Measurements from ENCODE around the gene TBC1D12. TPM values are rescaled to one million over a fixed set of nuclear protein-coding genes. Genes with fewer than 3 reads are reported as not detected.

Gene TBC1D12
- total RNA-seq, 1 donor from 2014 or later = 1.4 TPM

DNA sequence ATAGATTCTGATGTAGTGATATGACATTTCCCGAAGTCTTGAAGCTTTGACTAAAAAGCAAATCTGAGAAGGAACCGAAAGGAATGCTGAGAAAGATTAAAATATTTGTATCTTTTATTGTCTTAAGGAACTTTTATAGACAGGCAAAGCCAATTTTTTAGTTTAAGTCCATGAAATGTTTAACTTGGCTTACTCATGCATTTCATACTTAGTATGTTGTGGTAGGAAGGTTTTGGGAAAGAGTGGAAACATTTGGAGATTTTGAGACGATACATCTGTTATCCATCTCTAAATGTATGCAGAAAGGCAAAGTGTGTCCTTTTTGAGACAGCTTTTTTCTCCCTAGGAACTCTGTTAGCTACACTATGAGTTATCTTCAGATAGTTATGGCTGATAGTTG, 10.1 kb downstream of the TBC1D12 start:
- DNase-seq (ENCODE audit: low spot score) = no peak
- intact Hi-C loops (cut with micrococcal nuclease) = no loop called here
- Mint-ChIP-seq H3K9me3 (no peaks in the 10 kb centered on the region), H3K27ac (no peak overlapping the region), H3K4me3 (ENCODE audit: low read depth) (no peak overlapping the region), H3K36me3 (ENCODE audit: low read depth) (no peaks in the 10 kb centered on the region), H3K27me3 (ENCODE audit: low read depth) (peaks cover 36% of the 10 kb centered on the region), H3K4me1 (ENCODE audit: low read depth) (no peaks in the 10 kb centered on the region)

DNA sequence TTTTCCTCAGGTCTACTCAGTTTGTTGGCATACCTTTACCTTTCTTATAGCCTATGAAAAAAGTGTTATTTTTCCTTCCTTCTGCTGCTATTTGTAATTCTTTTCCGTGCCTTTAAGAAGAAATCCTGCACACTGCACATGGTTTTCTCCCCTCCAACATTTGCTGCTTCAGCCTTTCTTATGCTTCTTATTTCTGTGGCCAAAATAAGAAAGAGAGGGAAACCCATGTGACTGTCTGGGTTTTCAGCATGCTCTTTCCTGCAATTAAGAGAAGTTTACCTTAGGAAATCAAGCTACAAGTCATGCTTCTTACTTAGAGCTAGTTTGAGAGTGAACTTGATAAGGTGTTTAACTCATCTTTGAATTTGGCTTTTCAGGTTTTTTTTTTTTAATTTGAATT, 11.0 kb downstream of the TBC1D12 start:
- no peaks in the 10 kb centered on the region for H3K4me1 Mint-ChIP-seq (ENCODE audit: low read depth)
- H3K27ac Mint-ChIP-seq = no peak overlapping the region
- no peaks in the 10 kb centered on the region for H3K9me3 Mint-ChIP-seq
- no peak overlapping the region for H3K4me3 Mint-ChIP-seq (ENCODE audit: low read depth)
- peaks cover 28% of the 10 kb centered on the region for H3K27me3 Mint-ChIP-seq (ENCODE audit: low read depth)
- no peaks in the 10 kb centered on the region for H3K36me3 Mint-ChIP-seq (ENCODE audit: low read depth)
- no peak for DNase-seq (ENCODE audit: low spot score)
- intact Hi-C loops (cut with micrococcal nuclease) = no loop called here

DNA sequence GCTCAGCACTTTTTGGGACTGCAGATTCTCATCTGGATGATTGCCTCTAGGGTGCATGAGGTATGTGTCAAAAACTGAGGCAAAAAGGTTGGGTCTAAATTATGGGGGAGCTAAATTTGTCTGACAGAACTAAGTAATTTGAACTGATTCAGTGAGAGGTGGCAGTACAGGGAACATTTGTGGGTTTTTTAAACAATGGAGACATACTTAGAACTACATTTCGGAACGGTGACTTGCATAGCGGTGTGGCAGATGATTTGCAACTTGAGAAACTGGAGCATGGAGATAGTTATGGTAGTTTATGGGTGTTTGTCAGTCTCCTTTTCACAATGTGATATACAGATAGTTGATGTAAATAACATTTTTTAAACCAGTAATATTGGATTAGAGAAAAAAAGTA, 14.6 kb downstream of the TBC1D12 start:
- no peak overlapping the region for H3K4me3 Mint-ChIP-seq (ENCODE audit: low read depth)
- no peaks in the 10 kb centered on the region for H3K9me3 Mint-ChIP-seq
- H3K27me3 Mint-ChIP-seq (ENCODE audit: low read depth) = peaks cover 19% of the 10 kb centered on the region
- H3K36me3 Mint-ChIP-seq (ENCODE audit: low read depth) = no peaks in the 10 kb centered on the region
- H3K4me1 Mint-ChIP-seq (ENCODE audit: low read depth) = no peaks in the 10 kb centered on the region
- H3K27ac Mint-ChIP-seq = no peak overlapping the region
- DNase-seq (ENCODE audit: low spot score) = no peak
- intact Hi-C loops (cut with micrococcal nuclease) = no loop called here

DNA sequence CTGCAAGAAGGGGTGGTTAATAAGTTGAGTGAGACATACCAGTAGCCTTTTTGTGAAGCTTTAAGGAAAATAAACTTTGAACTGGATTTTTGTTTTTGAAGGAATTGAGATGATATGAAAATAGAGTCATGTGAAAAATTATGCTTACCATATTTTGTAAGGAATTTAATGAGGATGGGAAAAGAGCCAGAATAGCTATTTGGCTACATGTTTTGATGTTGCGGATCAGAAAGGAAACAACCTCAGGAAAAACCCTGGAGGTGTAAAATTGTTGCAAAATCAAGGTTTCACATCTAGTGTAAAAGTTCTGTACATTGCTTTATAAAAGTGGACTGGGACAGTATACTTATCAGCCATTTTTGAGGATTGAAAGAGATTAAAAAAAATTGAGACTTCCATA, 15.0 kb downstream of the TBC1D12 start:
- no peak overlapping the region for H3K27ac Mint-ChIP-seq

DNA sequence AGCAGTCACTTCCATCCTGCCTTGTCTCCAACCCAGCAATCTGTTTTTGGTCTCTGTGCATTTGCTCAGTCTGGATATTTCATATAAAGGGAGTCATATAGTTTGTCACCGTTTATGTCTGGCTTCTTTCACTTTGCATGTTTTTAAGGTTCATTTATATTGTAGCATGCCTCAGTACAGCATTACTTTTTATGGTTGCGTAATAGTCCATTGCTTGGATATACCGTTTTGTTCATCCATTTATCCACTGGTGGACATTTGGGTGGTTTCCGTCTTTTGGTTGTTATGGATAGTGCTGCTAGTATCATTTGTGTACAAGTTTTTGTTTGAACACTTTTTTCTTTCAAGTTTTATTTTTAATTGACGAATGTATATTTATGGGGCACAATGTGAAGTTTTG, 18.2 kb downstream of the TBC1D12 start:
- peaks cover 6% of the 10 kb centered on the region for H3K27me3 Mint-ChIP-seq (ENCODE audit: low read depth)
- no peaks in the 10 kb centered on the region for H3K36me3 Mint-ChIP-seq (ENCODE audit: low read depth)
- H3K4me1 Mint-ChIP-seq (ENCODE audit: low read depth) = no peaks in the 10 kb centered on the region
- H3K4me3 Mint-ChIP-seq (ENCODE audit: low read depth) = no peak overlapping the region
- intact Hi-C loops (cut with micrococcal nuclease) = no loop called here
- DNase-seq (ENCODE audit: low spot score) = no peak
- peaks cover 10% of the 10 kb centered on the region for H3K9me3 Mint-ChIP-seq
- H3K27ac Mint-ChIP-seq = no peak overlapping the region

More for the DNA sequence above, 15.0 kb downstream of the TBC1D12 start:
- H3K27me3 Mint-ChIP-seq (ENCODE audit: low read depth) = peaks cover 15% of the 10 kb centered on the region
- H3K9me3 Mint-ChIP-seq = no peaks in the 10 kb centered on the region
- H3K4me1 Mint-ChIP-seq (ENCODE audit: low read depth) = no peaks in the 10 kb centered on the region
- H3K4me3 Mint-ChIP-seq (ENCODE audit: low read depth) = no peak overlapping the region
- intact Hi-C loops (cut with micrococcal nuclease) = no loop called here
- H3K36me3 Mint-ChIP-seq (ENCODE audit: low read depth) = no peaks in the 10 kb centered on the region
- no peak for DNase-seq (ENCODE audit: low spot score)

DNA sequence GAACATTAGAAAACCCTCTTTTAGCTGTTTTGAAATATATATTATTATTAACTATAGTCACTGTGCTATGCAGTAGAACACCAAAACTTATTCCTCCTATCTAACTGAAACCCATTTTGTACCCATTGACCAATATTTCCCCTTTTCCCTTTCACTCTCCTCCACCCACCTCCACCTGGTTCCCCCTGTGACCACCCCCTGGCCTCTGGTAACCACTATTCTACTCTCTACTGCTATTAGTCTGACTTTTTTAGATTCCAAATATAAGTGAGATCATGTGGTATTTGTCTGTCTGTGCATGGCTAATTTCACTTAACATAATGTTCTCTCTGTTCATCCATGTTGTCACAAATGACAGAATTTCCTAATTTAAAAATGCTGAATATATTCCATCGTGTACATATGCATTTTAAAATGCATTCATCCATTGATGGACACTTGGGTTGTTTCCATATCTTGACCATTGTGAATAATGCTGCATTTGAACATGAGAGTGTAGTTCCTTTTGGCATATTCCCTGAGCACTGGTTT, 18.7 kb downstream of the TBC1D12 start:
- DNase-seq (ENCODE audit: low spot score) = no peak
- peaks cover 10% of the 10 kb centered on the region for H3K9me3 Mint-ChIP-seq
- H3K27me3 Mint-ChIP-seq (ENCODE audit: low read depth) = peaks cover 4% of the 10 kb centered on the region
- no peak overlapping the region for H3K4me3 Mint-ChIP-seq (ENCODE audit: low read depth)
- no peaks in the 10 kb centered on the region for H3K4me1 Mint-ChIP-seq (ENCODE audit: low read depth)
- intact Hi-C loops (cut with micrococcal nuclease) = no loop called here
- H3K27ac Mint-ChIP-seq = no peak overlapping the region
- no peaks in the 10 kb centered on the region for H3K36me3 Mint-ChIP-seq (ENCODE audit: low read depth)

DNA sequence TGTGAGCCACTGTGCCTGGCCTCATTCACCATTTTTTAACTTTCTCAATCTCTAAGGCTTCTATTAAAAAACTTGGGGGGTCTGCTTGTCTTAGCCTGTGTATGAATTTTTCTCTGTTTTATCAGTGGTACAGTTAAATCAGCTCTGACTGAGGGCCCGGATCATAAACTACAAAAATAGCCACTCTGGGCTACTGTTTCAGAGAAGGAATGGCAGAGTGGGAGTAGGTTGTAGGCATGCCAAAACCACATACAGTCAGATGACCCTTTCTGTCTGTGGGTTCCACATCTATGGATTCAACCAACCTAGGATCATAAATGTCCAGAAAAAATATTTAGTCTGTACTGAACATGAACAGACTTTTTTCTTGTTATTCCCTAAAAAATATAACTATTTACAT, 21.3 kb downstream of the TBC1D12 start:
- H3K4me1 Mint-ChIP-seq (ENCODE audit: low read depth) = no peaks in the 10 kb centered on the region
- no peaks in the 10 kb centered on the region for H3K36me3 Mint-ChIP-seq (ENCODE audit: low read depth)
- no peak overlapping the region for H3K4me3 Mint-ChIP-seq (ENCODE audit: low read depth)
- H3K27me3 Mint-ChIP-seq (ENCODE audit: low read depth) = peaks cover 3% of the 10 kb centered on the region
- no peak for DNase-seq (ENCODE audit: low spot score)
- H3K27ac Mint-ChIP-seq = no peak overlapping the region
- intact Hi-C loops (cut with micrococcal nuclease) = no loop called here
- peaks cover 10% of the 10 kb centered on the region for H3K9me3 Mint-ChIP-seq

DNA sequence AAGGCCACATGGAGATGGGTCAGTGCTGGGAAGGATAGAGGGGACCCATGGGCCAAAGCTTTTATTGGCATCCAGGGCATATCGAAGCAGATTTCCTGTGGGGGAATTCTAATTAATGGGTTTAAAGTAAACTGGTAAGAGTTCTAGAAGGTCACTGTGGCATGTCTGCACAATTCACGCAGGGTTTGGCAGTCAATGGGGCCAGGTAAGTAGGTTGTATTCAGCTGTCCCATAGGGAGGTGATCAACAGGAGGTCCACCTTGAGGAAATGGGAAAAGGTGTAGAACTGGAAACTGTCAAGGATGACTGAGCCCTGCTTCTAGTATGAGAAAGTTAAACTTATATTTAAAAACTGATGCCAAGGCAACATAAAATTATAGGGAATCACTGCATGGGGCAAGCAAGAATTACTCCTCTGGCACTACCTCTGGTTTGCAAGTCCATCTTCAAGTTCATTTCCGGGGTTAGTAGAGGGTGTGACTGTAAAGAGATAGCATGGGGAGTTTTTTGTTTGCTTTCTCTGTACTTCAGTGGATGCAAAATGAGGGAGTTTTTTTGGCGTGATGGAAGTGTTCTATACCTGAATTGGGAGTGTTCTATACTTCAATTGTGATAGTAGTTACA, 22.5 kb downstream of the TBC1D12 start:
- Mint-ChIP-seq H3K4me3 (ENCODE audit: low read depth) (no peak overlapping the region), H3K4me1 (ENCODE audit: low read depth) (no peaks in the 10 kb centered on the region), H3K36me3 (ENCODE audit: low read depth) (no peaks in the 10 kb centered on the region), H3K9me3 (peaks cover 10% of the 10 kb centered on the region), H3K27me3 (ENCODE audit: low read depth) (peaks cover 3% of the 10 kb centered on the region), H3K27ac (no peak overlapping the region)
- intact Hi-C loops (cut with micrococcal nuclease) = no loop called here
- DNase-seq (ENCODE audit: low spot score) = no peak

DNA sequence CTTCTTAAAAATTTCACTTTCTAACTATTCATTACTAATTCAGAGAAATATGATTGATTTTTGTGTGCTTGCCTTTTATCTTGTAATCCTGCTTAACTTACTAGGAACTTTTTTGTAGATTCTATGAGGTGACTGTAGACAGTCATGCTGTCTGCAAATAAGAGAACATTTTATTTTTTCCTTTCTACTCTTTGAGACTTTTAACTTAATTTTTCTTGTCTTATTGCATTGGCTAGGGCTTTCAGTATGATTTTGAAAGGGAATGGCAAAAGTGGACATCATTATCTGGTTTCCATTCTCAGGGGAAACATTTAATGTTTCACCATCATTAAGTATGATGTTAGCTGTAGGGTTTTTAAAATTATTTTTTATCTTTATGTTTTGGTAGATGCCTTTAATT, 23.6 kb downstream of the TBC1D12 start:
- H3K9me3 Mint-ChIP-seq = peaks cover 10% of the 10 kb centered on the region
- no peak for DNase-seq (ENCODE audit: low spot score)
- H3K36me3 Mint-ChIP-seq (ENCODE audit: low read depth) = no peaks in the 10 kb centered on the region
- intact Hi-C loops (cut with micrococcal nuclease) = no loop called here
- no peak overlapping the region for H3K4me3 Mint-ChIP-seq (ENCODE audit: low read depth)
- H3K4me1 Mint-ChIP-seq (ENCODE audit: low read depth) = no peaks in the 10 kb centered on the region
- no peak overlapping the region for H3K27ac Mint-ChIP-seq
- H3K27me3 Mint-ChIP-seq (ENCODE audit: low read depth) = peaks cover 6% of the 10 kb centered on the region

DNA sequence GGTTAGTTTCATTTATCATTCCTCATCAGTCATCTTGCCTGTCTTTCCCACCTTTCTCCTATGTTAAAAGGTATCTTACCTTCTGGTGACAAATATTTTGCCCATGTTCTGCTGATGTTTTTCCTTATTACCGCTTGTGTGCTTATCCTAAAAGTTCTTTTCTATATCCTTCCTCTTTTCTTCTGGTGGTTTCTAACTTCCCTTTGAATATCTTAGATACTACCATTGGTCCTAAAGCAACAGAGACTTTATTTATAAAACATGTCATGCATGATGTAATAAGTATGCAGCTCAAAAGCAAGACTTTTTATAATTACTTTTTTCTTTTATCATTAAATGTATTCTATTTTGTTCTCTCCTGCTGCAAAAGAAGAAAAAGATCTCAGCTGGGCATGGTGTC, 24.8 kb downstream of the TBC1D12 start:
- intact Hi-C loops (cut with micrococcal nuclease) = no loop called here
- no peak overlapping the region for H3K4me3 Mint-ChIP-seq (ENCODE audit: low read depth)
- DNase-seq (ENCODE audit: low spot score) = no peak
- H3K36me3 Mint-ChIP-seq (ENCODE audit: low read depth) = no peaks in the 10 kb centered on the region
- H3K4me1 Mint-ChIP-seq (ENCODE audit: low read depth) = no peaks in the 10 kb centered on the region
- peaks cover 10% of the 10 kb centered on the region for H3K9me3 Mint-ChIP-seq
- peaks cover 6% of the 10 kb centered on the region for H3K27me3 Mint-ChIP-seq (ENCODE audit: low read depth)
- no peak overlapping the region for H3K27ac Mint-ChIP-seq

DNA sequence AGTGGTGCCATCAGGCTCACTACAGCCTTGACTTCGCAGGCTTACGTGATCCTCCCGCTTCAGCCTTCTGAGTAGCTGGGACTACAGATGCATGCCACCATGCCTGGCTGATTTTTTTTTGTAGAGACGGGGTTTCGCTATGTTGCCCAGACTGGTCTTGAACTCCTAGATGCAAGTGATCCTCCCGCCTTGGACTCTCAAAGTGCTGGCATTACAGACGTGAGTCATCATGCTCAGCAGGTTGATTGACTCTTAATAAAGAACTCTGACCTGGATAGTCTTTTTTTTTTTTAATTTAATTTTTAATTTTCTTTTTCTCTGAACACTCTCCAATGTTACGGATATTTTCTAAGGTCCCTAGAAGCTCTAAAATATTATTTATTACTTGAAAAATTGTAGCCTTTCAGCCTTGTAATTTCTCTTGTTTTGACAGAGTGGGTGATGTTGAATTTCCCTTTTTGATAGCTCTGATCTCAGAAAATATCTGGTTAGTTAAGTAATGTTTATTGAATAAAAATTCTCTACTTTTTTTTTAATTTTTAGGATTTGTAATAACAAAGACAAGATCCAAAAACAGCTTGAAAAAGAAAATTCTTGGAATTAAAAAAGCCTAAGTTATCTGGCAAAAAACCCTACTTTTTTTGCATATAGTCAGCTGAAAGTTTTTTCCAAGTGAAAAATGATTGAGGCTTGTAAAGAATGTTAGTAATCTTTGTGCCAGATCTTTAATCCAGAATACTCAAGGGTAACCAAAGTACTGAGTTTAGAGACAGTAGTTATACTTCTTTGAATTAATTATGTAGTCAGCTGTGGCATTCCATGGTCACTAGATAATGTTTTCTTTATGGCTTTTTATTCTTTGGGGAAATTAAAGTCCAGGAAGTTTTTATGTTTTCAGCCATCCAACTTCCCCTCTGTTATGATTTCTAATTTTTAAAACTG, 26.7 kb downstream of the TBC1D12 start:
- Mint-ChIP-seq H3K27me3 (ENCODE audit: low read depth) (peaks cover 6% of the 10 kb centered on the region), H3K4me3 (ENCODE audit: low read depth) (no peak overlapping the region), H3K36me3 (ENCODE audit: low read depth) (no peaks in the 10 kb centered on the region), H3K4me1 (ENCODE audit: low read depth) (no peaks in the 10 kb centered on the region), H3K9me3 (peaks cover 10% of the 10 kb centered on the region), H3K27ac (no peak overlapping the region)
- intact Hi-C loops (cut with micrococcal nuclease) = no loop called here
- no peak for DNase-seq (ENCODE audit: low spot score)

DNA sequence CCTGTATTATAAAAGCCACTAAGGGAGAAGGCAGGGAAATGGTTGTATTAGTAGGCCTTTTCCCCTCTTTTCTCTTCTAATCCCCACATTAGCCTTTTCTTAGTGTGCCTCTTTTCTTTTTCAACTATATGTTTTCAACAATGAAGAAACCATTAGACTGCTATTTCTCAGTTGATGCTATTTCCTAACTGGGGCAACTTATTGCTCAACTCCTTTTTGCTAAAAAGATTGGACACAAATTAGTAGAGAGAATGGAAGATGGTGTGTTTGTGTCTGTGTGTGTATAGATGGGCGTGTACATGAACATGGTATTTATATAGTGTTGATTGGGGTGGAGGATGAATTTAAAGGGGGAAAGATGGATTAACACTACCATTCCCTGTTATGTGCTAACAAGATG, 28.4 kb downstream of the TBC1D12 start:
- Mint-ChIP-seq H3K36me3 (ENCODE audit: low read depth) (no peaks in the 10 kb centered on the region), H3K4me3 (ENCODE audit: low read depth) (no peak overlapping the region), H3K9me3 (no peaks in the 10 kb centered on the region), H3K4me1 (ENCODE audit: low read depth) (no peaks in the 10 kb centered on the region), H3K27me3 (ENCODE audit: low read depth) (peaks cover 5% of the 10 kb centered on the region), H3K27ac (no peak overlapping the region)
- intact Hi-C loops (cut with micrococcal nuclease) = no loop called here
- DNase-seq (ENCODE audit: low spot score) = no peak

DNA sequence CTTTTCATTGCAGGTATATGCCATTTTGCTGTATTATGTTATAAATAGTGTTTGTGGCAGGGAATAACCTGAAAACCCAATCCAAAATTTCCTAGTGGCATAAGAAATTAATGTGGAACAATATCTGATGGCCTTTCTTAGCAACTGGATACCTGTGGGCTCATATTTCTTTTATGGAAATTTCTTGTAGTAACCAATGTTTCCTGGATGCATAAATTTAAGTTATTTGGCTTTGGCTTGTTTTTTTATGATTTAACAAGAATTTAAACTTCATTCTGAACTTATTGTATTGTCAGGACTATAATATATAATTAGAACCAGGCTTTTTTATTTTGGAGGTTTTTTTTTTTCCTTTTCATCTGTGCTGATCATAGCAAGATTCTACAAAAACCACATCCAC, 30.1 kb downstream of the TBC1D12 start:
- DNase-seq (ENCODE audit: low spot score) = no peak
- Mint-ChIP-seq H3K4me3 (ENCODE audit: low read depth) (no peak overlapping the region), H3K4me1 (ENCODE audit: low read depth) (no peaks in the 10 kb centered on the region), H3K27ac (no peak overlapping the region), H3K9me3 (no peaks in the 10 kb centered on the region), H3K27me3 (ENCODE audit: low read depth) (peaks cover 5% of the 10 kb centered on the region), H3K36me3 (ENCODE audit: low read depth) (no peaks in the 10 kb centered on the region)
- intact Hi-C loops (cut with micrococcal nuclease) = no loop called here
